Left renal pelvis (tissue), 4 donors: ENCODE results near the gene OR11H6. TPM values are rescaled to one million over a fixed set of nuclear protein-coding genes. Genes with fewer than 3 reads are reported as not detected.
"Not testable (repeated sequence)": the region's sequence is repeated elsewhere in the genome, so short reads cannot be mapped to it uniquely, and the experiment has no call there.

Source experiments
- DNase-seq, 4 donors: peaks; one replicate each; pipeline ENCODE4 v3.0.0-alpha.2; 2013; ENCODE audit warnings: low read depth in 4 of 4, low spot score in 3 of 4
- polyA plus RNA-seq, 4 donors: library from polyadenylated mRNA; unstranded; fragments of 120-200 nt; gene quantifications; one replicate each; pipeline ENCODE4 v1.2.1, GENCODE V29; 2013; ENCODE audit not compliant: insufficient read length in 4 of 4

The OR11H6 gene
- polyA plus RNA-seq, 4 donors, result not detected

GRCh38 chr14:20262642-20263128 is 39.2 kb downstream of the OR11H6 start:
- DNase-seq, result no peak

GRCh38 chr14:20264361-20264760 is 40.9 kb downstream of the OR11H6 start:
- DNase-seq, result not testable (repeated sequence)

- no peak for DNase-seq
These were observed 50.6 kb downstream of the OR11H6 start for GRCh38 chr14:20274062-20274461.

Other genes starting within 250 kb of the OR11H6 start
- gene OR4K15, start 248.1 kb upstream of the OR11H6 start, polyA plus RNA-seq, result not detected
- gene OR4Q2, start 221.5 kb upstream of the OR11H6 start, polyA plus RNA-seq, result not detected
- gene OR4K14, start 204.4 kb upstream of the OR11H6 start, polyA plus RNA-seq, result not detected
- gene OR4K13, start 187.7 kb upstream of the OR11H6 start, polyA plus RNA-seq, result under 1 TPM in 1 of 4 donors, not detected in 3; 0.03 TPM
- gene OR4L1, start 163.7 kb upstream of the OR11H6 start, polyA plus RNA-seq, result not detected
- gene OR4K17, start 113.0 kb upstream of the OR11H6 start, polyA plus RNA-seq, result under 1 TPM in 3 of 4 donors, not detected in 1; 0.03 to 0.11 (median 0.04) TPM
- gene OR4N5, start 84.9 kb upstream of the OR11H6 start, polyA plus RNA-seq, result not detected
- gene OR11G2, start 32.8 kb upstream of the OR11H6 start, polyA plus RNA-seq, result under 1 TPM in 1 of 4 donors, not detected in 3; 0.06 TPM
- gene OR11H7, start 5.3 kb downstream of the OR11H6 start, polyA plus RNA-seq, result under 1 TPM; 0.45 to 0.75 (median 0.64) TPM
- gene OR11H4, start 15.6 kb downstream of the OR11H6 start, polyA plus RNA-seq, result under 1 TPM in 1 of 4 donors, not detected in 3; 0.09 TPM
- 10 to 100 TPM; 19.3 to 27.2 (median 25.9) TPM for gene TTC5, start 82.2 kb downstream of the OR11H6 start, polyA plus RNA-seq
- 100 to 1,000 TPM in 3 of 4 donors, 10 to 100 TPM in 1; 77.2 to 132 (median 119) TPM for gene CCNB1IP1, start 109.6 kb downstream of the OR11H6 start, polyA plus RNA-seq
- 10 to 100 TPM; 54.5 to 66.3 (median 57.3) TPM for gene PARP2, start 119.9 kb downstream of the OR11H6 start, polyA plus RNA-seq
- gene TEP1, start 189.8 kb downstream of the OR11H6 start, polyA plus RNA-seq, result 10 to 100 TPM; 11.3 to 19.5 (median 18.0) TPM
- under 1 TPM; 0.29 to 0.90 (median 0.57) TPM for gene KLHL33, start 212.5 kb downstream of the OR11H6 start, polyA plus RNA-seq
- 10 to 100 TPM; 39.6 to 80.8 (median 52.7) TPM for gene OSGEP, start 231.1 kb downstream of the OR11H6 start, polyA plus RNA-seq
- 100 to 1,000 TPM; 238 to 343 (median 315) TPM for gene APEX1, start 231.5 kb downstream of the OR11H6 start, polyA plus RNA-seq
- 10 to 100 TPM; 32.9 to 37.8 (median 34.8) TPM for gene PIP4P1, start 237.7 kb downstream of the OR11H6 start, polyA plus RNA-seq
- 10 to 100 TPM; 15.3 to 96.7 (median 57.6) TPM for gene PNP, start 245.7 kb downstream of the OR11H6 start, polyA plus RNA-seq